Gastrocnemius medialis (tissue), 4 donors: ENCODE measurements around the gene C10orf90. TPM values are rescaled to one million over a fixed set of nuclear protein-coding genes. Genes with fewer than 3 reads are reported as not detected.

Experiments
- ATAC-seq, 2 donors: fragments of 150-250 bp; one replicate each; pipeline ENCODE4 v1.9.1; 2016
- DNase-seq, 2 donors: peaks; one replicate each; pipeline ENCODE4 v3.0.0-alpha.2; 2019
- H3K27ac ChIP-seq, 4 donors: fragments of 200-600 bp; sonication (generic); 1 replicate in 1 of 4; 2 replicates in 3 of 4; pipeline ENCODE4 v1.5.1; 2016 to 2018; ENCODE audit warnings: mild to moderate bottlenecking in 2 of 4, moderate library complexity in 1 of 4
- H3K27me3 ChIP-seq, 3 donors: fragments of 200-600 bp; sonication (generic) in 2 of 3; 1 replicate in 1 of 3; 2 replicates in 2 of 3; pipeline versions ENCODE4 v1.5.1 to v1.6.0; 2016 to 2019; ENCODE audit warnings: mild to moderate bottlenecking in 1 of 3, moderate library complexity in 1 of 3
- H3K36me3 ChIP-seq, 2 donors: fragments of 200-600 bp; sonication (generic) in 1 of 2; one replicate each; pipeline ENCODE4 v1.5.1; 2017 to 2018
- H3K4me1 ChIP-seq, 2 donors: fragments of 200-600 bp; sonication (generic) in 1 of 2; one replicate each; pipeline ENCODE4 v1.5.1; 2016 to 2017; ENCODE audit warnings: mild to moderate bottlenecking in 2 of 2
- H3K4me3 ChIP-seq, 4 donors: fragments of 200-600 bp; sonication (generic) in 3 of 4; 1 replicate in 1 of 4; 2 replicates in 3 of 4; pipeline ENCODE4 v1.5.1; 2016 to 2019; ENCODE audit warnings: mild to moderate bottlenecking in 2 of 4
- H3K9me3 ChIP-seq, 3 donors: fragments of 200-600 bp; sonication (generic) in 2 of 3; 1 replicate in 1 of 3; 2 replicates in 2 of 3; pipeline ENCODE4 v1.5.1; 2016 to 2019
- POLR2A ChIP-seq, 2 donors: fragments of 450-650 bp; IDR thresholded peaks; one replicate each; pipeline ENCODE4 v1.6.1; 2017; ENCODE audit warnings: antibody characterized with exemption in 2 of 2, mild to moderate bottlenecking in 2 of 2, moderate library complexity in 2 of 2
- in situ Hi-C, 4 donors: fragments of 200-750 bp; cut with MboI; loops; one replicate each; pipeline versions ENCODE4 v1.15.0 to v1.8.0; 2017; ENCODE audit warnings: low sequenced_read_pairs in 4 of 4
- intact Hi-C: fragments of 100-400 bp; cut with DNase I; formaldehyde crosslinking; loops from one replicate; pipeline ENCODE4 v1.15.1; 2023; ENCODE audit warnings: low total_unique reads
- total RNA-seq, 4 donors: library from RNA; depleted of rRNA; stranded (reverse); fragments of >200 nt; gene quantifications; one replicate each; pipeline versions ENCODE4 v1.1.0 to v1.2.3, GENCODE V29; 2016
- TF ChIP-seq, protein P1 (sequence below), 5 experiments: fragments of 450-650 bp in 3 of 5; fragments of 200-600 bp in 2 of 5; sonication (generic) in 2 of 5; IDR thresholded peaks in 4 of 5; conservative IDR thresholded peaks in 1 of 5; 1 replicate in 4 of 5; 2 replicates in 1 of 5; pipeline ENCODE4 v1.5.1; 2016 to 2019; ENCODE audit warnings: antibody characterized with exemption in 5 of 5, mild to moderate bottlenecking in 3 of 5, moderate library complexity in 3 of 5

The C10orf90 gene
- total RNA-seq, 4 donors from 2014 or later, result not detected

DNA sequence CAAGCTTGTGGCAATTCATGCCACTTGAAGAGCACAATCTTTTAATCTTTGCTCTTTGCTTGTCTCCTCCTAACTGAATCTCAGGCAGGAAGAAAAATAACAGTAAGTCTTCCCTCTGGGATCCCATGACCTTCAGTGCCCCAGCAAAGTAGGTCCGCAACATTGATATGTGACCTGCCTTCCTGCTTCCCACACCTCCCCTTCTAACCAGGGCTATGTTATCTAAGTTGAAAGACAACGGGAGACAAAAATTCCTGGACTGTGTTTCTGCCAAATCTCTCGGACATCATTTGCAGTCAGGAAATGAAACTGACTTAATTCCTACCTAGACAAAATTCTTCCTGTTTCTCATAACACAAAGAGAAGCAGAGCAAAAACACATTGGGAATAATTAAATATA, 53.8 kb downstream of the C10orf90 start:
- intact Hi-C loops (no loop called here), in situ Hi-C loops (no loop called here)
- H3K9me3 ChIP-seq, result no peaks in the 10 kb centered on the region
- no peak overlapping the region for H3K27ac ChIP-seq
- ATAC-seq (no peak), DNase-seq (no peak)
- no peaks in the 10 kb centered on the region for H3K36me3 ChIP-seq
- TF ChIP-seq, protein P1, sequence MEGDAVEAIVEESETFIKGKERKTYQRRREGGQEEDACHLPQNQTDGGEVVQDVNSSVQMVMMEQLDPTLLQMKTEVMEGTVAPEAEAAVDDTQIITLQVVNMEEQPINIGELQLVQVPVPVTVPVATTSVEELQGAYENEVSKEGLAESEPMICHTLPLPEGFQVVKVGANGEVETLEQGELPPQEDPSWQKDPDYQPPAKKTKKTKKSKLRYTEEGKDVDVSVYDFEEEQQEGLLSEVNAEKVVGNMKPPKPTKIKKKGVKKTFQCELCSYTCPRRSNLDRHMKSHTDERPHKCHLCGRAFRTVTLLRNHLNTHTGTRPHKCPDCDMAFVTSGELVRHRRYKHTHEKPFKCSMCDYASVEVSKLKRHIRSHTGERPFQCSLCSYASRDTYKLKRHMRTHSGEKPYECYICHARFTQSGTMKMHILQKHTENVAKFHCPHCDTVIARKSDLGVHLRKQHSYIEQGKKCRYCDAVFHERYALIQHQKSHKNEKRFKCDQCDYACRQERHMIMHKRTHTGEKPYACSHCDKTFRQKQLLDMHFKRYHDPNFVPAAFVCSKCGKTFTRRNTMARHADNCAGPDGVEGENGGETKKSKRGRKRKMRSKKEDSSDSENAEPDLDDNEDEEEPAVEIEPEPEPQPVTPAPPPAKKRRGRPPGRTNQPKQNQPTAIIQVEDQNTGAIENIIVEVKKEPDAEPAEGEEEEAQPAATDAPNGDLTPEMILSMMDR (IDR thresholded peaks at IDR 0.05 in 4 of 5, conservative IDR thresholded peaks at IDR 0.05 in 1 of 5), result no peak
- TF ChIP-seq POLR2A (IDR thresholded peaks at IDR 0.05), result no peak
- no peak overlapping the region for H3K4me3 ChIP-seq
- peaks cover 4 to 14% of the 10 kb centered on the region in 2 donors for H3K4me1 ChIP-seq
- no peaks in the 10 kb centered on the region for H3K27me3 ChIP-seq

DNA sequence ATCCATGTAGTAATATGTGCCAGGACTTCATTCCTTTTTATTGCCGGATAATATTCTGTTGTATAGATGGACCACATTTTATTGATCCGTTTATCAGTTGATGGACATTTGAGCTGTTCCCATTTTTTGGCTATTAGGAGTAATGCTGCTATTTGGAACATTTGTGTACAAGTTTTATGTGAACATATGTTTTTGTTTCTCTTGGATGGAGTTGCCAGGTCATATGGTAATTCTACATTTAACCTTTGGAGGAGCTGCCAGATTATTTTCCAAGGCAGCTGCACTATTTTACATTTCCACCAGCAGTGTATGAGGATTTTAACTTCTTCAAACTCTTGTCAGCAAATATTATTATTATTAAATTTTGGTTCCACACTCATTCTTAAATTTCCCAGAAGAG, 59.2 kb downstream of the C10orf90 start:
- in situ Hi-C loops (no loop called here), intact Hi-C loops (no loop called here)
- H3K27me3 ChIP-seq, result no peaks in the 10 kb centered on the region
- peaks cover 0 to under 1% of the 10 kb centered on the region in 2 donors for H3K4me1 ChIP-seq
- H3K9me3 ChIP-seq, result no peaks in the 10 kb centered on the region
- H3K27ac ChIP-seq, result no peak overlapping the region
- no peak for TF ChIP-seq POLR2A (IDR thresholded peaks at IDR 0.05)
- TF ChIP-seq, protein P1 (IDR thresholded peaks at IDR 0.05 in 4 of 5, conservative IDR thresholded peaks at IDR 0.05 in 1 of 5), result no peak
- DNase-seq, result no peak
- H3K36me3 ChIP-seq, result no peaks in the 10 kb centered on the region
- no peak for ATAC-seq
- H3K4me3 ChIP-seq, result no peak overlapping the region

DNA sequence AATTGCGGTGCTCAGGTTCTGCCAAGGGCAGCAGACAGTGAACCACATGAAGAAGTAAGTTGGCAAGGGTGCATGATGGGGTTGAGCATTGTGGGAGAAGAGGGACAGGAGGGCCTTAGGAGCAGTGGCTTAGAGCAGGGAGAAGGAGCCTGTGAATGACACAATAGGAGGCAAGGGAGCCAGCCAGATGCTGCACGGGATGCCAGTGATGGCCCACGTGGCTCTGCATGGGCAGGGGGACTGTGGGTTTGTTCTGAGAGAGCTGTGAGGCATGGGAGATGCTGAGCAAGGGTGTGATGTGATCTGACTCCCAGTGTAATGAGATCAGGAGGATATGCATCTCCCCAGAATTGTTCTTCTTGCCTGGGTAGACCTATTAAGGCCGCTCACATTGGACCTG, 60.9 kb downstream of the C10orf90 start:
- in situ Hi-C loops (no loop called here), intact Hi-C loops (no loop called here)
- no peaks in the 10 kb centered on the region for H3K36me3 ChIP-seq
- ATAC-seq (no peak), DNase-seq (no peak)
- H3K9me3 ChIP-seq, result no peaks in the 10 kb centered on the region
- TF ChIP-seq, protein P1 (IDR thresholded peaks at IDR 0.05 in 4 of 5, conservative IDR thresholded peaks at IDR 0.05 in 1 of 5), result no peak
- TF ChIP-seq POLR2A (IDR thresholded peaks at IDR 0.05), result no peak
- H3K4me1 ChIP-seq, result no peaks in the 10 kb centered on the region
- no peak overlapping the region for H3K4me3 ChIP-seq
- H3K27me3 ChIP-seq, result no peaks in the 10 kb centered on the region
- H3K27ac ChIP-seq, result no peak overlapping the region

GRCh38 chr10:126599949-126600682, 70.4 kb downstream of the C10orf90 start:
- H3K4me3 ChIP-seq, result no peak overlapping the region
- no peak for DNase-seq
- H3K9me3 ChIP-seq, result no peaks in the 10 kb centered on the region
- no peaks in the 10 kb centered on the region for H3K4me1 ChIP-seq
- no peak for ATAC-seq
- no peak for TF ChIP-seq POLR2A (IDR thresholded peaks at IDR 0.05)
- TF ChIP-seq, protein P1 (IDR thresholded peaks at IDR 0.05 in 4 of 5, conservative IDR thresholded peaks at IDR 0.05 in 1 of 5), result no peak
- no peaks in the 10 kb centered on the region for H3K36me3 ChIP-seq
- H3K27ac ChIP-seq, result no peak overlapping the region
- in situ Hi-C loops (no loop called here), intact Hi-C loops (no loop called here)
- H3K27me3 ChIP-seq, result no peaks in the 10 kb centered on the region

DNA sequence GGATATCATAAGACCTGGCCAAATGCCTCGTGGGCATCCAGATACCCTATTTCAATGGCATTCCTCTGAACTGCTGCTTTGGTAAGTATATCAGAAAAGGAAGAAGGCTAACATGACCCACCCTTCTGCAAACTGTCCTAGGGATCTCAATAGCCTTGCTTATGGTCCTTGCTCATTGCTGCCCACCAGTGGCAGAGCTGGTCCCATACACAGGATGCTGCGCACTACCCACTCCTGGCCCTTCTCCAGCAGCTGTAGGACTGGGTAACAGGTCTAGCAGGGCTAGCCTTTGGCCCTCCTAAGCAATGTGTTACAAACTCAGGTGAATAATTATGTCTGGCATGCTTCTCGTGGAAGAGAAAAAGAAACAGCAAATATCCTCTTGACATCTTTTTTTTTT, 72.5 kb downstream of the C10orf90 start:
- TF ChIP-seq POLR2A (IDR thresholded peaks at IDR 0.05), result no peak
- TF ChIP-seq, protein P1 (IDR thresholded peaks at IDR 0.05 in 4 of 5, conservative IDR thresholded peaks at IDR 0.05 in 1 of 5), result no peak
- Histone ChIP-seq H3K27me3 (no peaks in the 10 kb centered on the region), H3K4me3 (no peak overlapping the region), H3K4me1 (no peaks in the 10 kb centered on the region), H3K27ac (no peak overlapping the region), H3K36me3 (no peaks in the 10 kb centered on the region), H3K9me3 (no peaks in the 10 kb centered on the region)
- DNase-seq (no peak), ATAC-seq (no peak)
- intact Hi-C loops (no loop called here), in situ Hi-C loops (no loop called here)
